Measurements from ENCODE around the gene SIPA1L3. TPM values are rescaled to one million over a fixed set of nuclear protein-coding genes. Genes with fewer than 3 reads are reported as not detected.

SIPA1L3 gene
- total and polyA plus RNA-seq, 10 of the 15 experiments (the other 5 are each of a cell fraction or from before 2014, with no cell fraction given), result 0.24 to 66.2 (median 19.1) TPM

GRCh38 chr19:38062959-38063761 is 156.2 kb downstream of the SIPA1L3 start:
- ChIA-PET SMC1A (ENCODE audit: uncharacterized antibody, unreplicated experiment) (no interaction called here), RAD21 (ENCODE audit: unreplicated experiment) (no interaction called here), CTCF (no interaction called here), POLR2A (no interaction called here)
- in situ Hi-C loops (cut with MboI), result no loop called here
- no peak overlapping the region for H3K27ac ChIP-seq (ENCODE audit: control insufficient read depth, insufficient read depth)
- WGBS (ENCODE audit: insufficient coverage, insufficient replicate concordance, low lambda C conversion rate, missing lambda C conversion rate), result 94% methylated on average over 16 of the region's 21 CpGs
- TF ChIP-seq SIN3A (IDR thresholded peaks at IDR 0.05; ENCODE audit: low read depth, low read length), result no peak
- TF ChIP-seq SREBF2 (IDR thresholded peaks at IDR 0.05; ENCODE audit: low read length), result no peak
- TF ChIP-seq, protein P1, sequence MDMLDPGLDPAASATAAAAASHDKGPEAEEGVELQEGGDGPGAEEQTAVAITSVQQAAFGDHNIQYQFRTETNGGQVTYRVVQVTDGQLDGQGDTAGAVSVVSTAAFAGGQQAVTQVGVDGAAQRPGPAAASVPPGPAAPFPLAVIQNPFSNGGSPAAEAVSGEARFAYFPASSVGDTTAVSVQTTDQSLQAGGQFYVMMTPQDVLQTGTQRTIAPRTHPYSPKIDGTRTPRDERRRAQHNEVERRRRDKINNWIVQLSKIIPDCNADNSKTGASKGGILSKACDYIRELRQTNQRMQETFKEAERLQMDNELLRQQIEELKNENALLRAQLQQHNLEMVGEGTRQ (IDR thresholded peaks at IDR 0.05; ENCODE audit: borderline replicate concordance, low read depth, low read length), result no peak
- no peak for TF ChIP-seq KAT2A (conservative IDR thresholded peaks at IDR 0.05; ENCODE audit: control insufficient read depth, low read depth, low read length)
- TF ChIP-seq, protein P2, sequence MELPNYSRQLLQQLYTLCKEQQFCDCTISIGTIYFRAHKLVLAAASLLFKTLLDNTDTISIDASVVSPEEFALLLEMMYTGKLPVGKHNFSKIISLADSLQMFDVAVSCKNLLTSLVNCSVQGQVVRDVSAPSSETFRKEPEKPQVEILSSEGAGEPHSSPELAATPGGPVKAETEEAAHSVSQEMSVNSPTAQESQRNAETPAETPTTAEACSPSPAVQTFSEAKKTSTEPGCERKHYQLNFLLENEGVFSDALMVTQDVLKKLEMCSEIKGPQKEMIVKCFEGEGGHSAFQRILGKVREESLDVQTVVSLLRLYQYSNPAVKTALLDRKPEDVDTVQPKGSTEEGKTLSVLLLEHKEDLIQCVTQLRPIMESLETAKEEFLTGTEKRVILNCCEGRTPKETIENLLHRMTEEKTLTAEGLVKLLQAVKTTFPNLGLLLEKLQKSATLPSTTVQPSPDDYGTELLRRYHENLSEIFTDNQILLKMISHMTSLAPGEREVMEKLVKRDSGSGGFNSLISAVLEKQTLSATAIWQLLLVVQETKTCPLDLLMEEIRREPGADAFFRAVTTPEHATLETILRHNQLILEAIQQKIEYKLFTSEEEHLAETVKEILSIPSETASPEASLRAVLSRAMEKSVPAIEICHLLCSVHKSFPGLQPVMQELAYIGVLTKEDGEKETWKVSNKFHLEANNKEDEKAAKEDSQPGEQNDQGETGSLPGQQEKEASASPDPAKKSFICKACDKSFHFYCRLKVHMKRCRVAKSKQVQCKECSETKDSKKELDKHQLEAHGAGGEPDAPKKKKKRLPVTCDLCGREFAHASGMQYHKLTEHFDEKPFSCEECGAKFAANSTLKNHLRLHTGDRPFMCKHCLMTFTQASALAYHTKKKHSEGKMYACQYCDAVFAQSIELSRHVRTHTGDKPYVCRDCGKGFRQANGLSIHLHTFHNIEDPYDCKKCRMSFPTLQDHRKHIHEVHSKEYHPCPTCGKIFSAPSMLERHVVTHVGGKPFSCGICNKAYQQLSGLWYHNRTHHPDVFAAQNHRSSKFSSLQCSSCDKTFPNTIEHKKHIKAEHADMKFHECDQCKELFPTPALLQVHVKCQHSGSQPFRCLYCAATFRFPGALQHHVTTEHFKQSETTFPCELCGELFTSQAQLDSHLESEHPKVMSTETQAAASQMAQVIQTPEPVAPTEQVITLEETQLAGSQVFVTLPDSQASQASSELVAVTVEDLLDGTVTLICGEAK (IDR thresholded peaks at IDR 0.05; ENCODE audit: borderline replicate concordance), result no peak
- intact Hi-C loops (cut with micrococcal nuclease; ENCODE audit: unreplicated experiment), result no loop called here
- no peaks in the 10 kb centered on the region for H4K20me1 ChIP-seq (ENCODE audit: control insufficient read depth, insufficient read depth)
- H3K79me2 ChIP-seq (ENCODE audit: control insufficient read depth, insufficient read depth, low read length), result peaks cover 13% of the 10 kb centered on the region
- no peaks in the 10 kb centered on the region for H3K9me3 ChIP-seq (replicated peaks; ENCODE audit: control insufficient read depth, insufficient read depth, low read length)
- H3K4me3 ChIP-seq, result no peak overlapping the region
- no peak for DNase-seq (ENCODE audit: low read depth, low spot score)
- ATAC-seq, result no peak
- no peak for FAIRE-seq
- H3K36me3 ChIP-seq (ENCODE audit: control insufficient read depth in 2 of 2, insufficient read depth in 2 of 2, low read length in 1 of 2), result peaks cover 2 to 8% of the 10 kb centered on the region in 2 experiments
- no peak overlapping the region for H2AFZ ChIP-seq (ENCODE audit: control insufficient read depth, low read depth, low read length)
- no peak overlapping the region for H3K4me2 ChIP-seq (ENCODE audit: control insufficient read depth, insufficient read depth)
- no peak overlapping the region for H3K9ac ChIP-seq (ENCODE audit: control insufficient read depth, insufficient read depth, low read length)
- no peaks in the 10 kb centered on the region for H3K27me3 ChIP-seq (replicated peaks in 1 of 2; ENCODE audit: control insufficient read depth in 2 of 2, insufficient read depth in 2 of 2, low read length in 1 of 2)
- peaks cover 25% of the 10 kb centered on the region for H3K4me1 ChIP-seq (ENCODE audit: control insufficient read depth, insufficient read depth, low read length)
- BruUV-seq (replicated peaks), result no TSS peak

All from GM12878 (cell line).